Peyer's patch (tissue), 4 donors: ENCODE results near the gene IRS1. TPM values are rescaled to one million over a fixed set of nuclear protein-coding genes. Genes with fewer than 3 reads are reported as not detected.
A peak's percentile ranks its signal among the peaks of the same experiment; 100 is the strongest.

Experiments used
- DNase-seq, 3 donors: peaks; one replicate each; pipeline ENCODE4 v3.0.0-alpha.2; 2017 to 2019
- H3K27ac ChIP-seq, 4 donors: fragments of 200-600 bp; sonication (generic); one replicate each; pipeline ENCODE4 v1.5.1; 2016 to 2019
- H3K27me3 ChIP-seq, 2 donors: fragments of 200-600 bp; sonication (generic); one replicate each; pipeline ENCODE4 v1.5.1; 2019
- H3K36me3 ChIP-seq, 3 donors: fragments of 200-600 bp; sonication (generic); one replicate each; pipeline ENCODE4 v1.5.1; 2016 to 2019
- H3K4me1 ChIP-seq, 4 donors: fragments of 200-600 bp; sonication (generic); one replicate each; pipeline ENCODE4 v1.5.1; 2016 to 2019
- H3K4me3 ChIP-seq, 4 donors: fragments of 200-600 bp; sonication (generic); 1 replicate in 3 of 4; 2 replicates in 1 of 4; pipeline ENCODE4 v1.5.1; 2016 to 2019; ENCODE audit warnings: mild to moderate bottlenecking in 1 of 4
- H3K9me3 ChIP-seq, 4 donors: fragments of 200-600 bp; sonication (generic); one replicate each; pipeline ENCODE4 v1.5.1; 2016 to 2019; ENCODE audit warnings: mild to moderate bottlenecking in 1 of 4
- CTCF ChIP-seq, 6 experiments: fragments of 450-650 bp in 4 of 6; fragments of 200-600 bp in 2 of 6; sonication (generic) in 1 of 6; IDR thresholded peaks; one replicate each; pipeline ENCODE4 v1.5.1; 2017 to 2019; ENCODE audit warnings: antibody characterized with exemption in 6 of 6, mild to moderate bottlenecking in 3 of 6, moderate library complexity in 1 of 6
- POLR2A ChIP-seq, 2 donors: fragments of 450-650 bp; IDR thresholded peaks; one replicate each; pipeline ENCODE4 v1.5.1; 2017; ENCODE audit warnings: antibody characterized with exemption in 2 of 2, mild to moderate bottlenecking in 2 of 2, moderate library complexity in 2 of 2
- total RNA-seq, 4 donors: library from RNA; depleted of rRNA; stranded (reverse); fragments of >200 nt; gene quantifications; one replicate each; pipeline ENCODE4 v1.1.0, GENCODE V29; 2016

IRS1 gene
- total RNA-seq, 4 donors from 2014 or later = 8.3 to 67.7 (median 22.5) TPM

- no peak for DNase-seq
- no peaks in the 10 kb centered on the region for H3K36me3 ChIP-seq
- peak overlapping the region in 3 of 4 donors; percentile 16 to 85 (median 83) for H3K27ac ChIP-seq
- H3K27me3 ChIP-seq = no peaks in the 10 kb centered on the region
- TF ChIP-seq CTCF (IDR thresholded peaks at IDR 0.05) = no peak
- no peak for TF ChIP-seq POLR2A (IDR thresholded peaks at IDR 0.05)
- H3K9me3 ChIP-seq = no peaks in the 10 kb centered on the region
- peaks cover 0 to 33% (median 0%) of the 10 kb centered on the region in 4 donors for H3K4me1 ChIP-seq
- no peak overlapping the region for H3K4me3 ChIP-seq
Observed at GRCh38 chr2:226739545-226740030, 60.0 kb downstream of the IRS1 start.

- H3K27me3 ChIP-seq = no peaks in the 10 kb centered on the region
- H3K27ac ChIP-seq = peak overlapping the region in 3 of 4 donors; percentile 19 to 85 (median 83)
- H3K4me3 ChIP-seq = no peak overlapping the region
- no peaks in the 10 kb centered on the region for H3K9me3 ChIP-seq
- TF ChIP-seq CTCF (IDR thresholded peaks at IDR 0.05) (peak in 1 of 6 experiments; percentile 10), POLR2A (IDR thresholded peaks at IDR 0.05) (no peak)
- H3K4me1 ChIP-seq = peaks cover 0 to 33% (median 0%) of the 10 kb centered on the region in 4 donors
- DNase-seq = peak in 1 of 3 donors; percentile 52
- H3K36me3 ChIP-seq = no peaks in the 10 kb centered on the region
Observed at GRCh38 chr2:226738821-226739544, 60.6 kb downstream of the IRS1 start.

GRCh38 chr2:226738191-226738820 lies 61.3 kb downstream of the IRS1 start:
- Histone ChIP-seq H3K27ac (peak overlapping the region in 3 of 4 donors; percentile 19 to 85 (median 83)), H3K36me3 (no peaks in the 10 kb centered on the region), H3K27me3 (no peaks in the 10 kb centered on the region), H3K9me3 (no peaks in the 10 kb centered on the region), H3K4me3 (no peak overlapping the region), H3K4me1 (peaks cover 0 to 33% (median 0%) of the 10 kb centered on the region in 4 donors)
- TF ChIP-seq POLR2A (IDR thresholded peaks at IDR 0.05) (no peak), CTCF (IDR thresholded peaks at IDR 0.05) (no peak)
- no peak for DNase-seq

GRCh38 chr2:226736382-226736781 lies 63.2 kb downstream of the IRS1 start:
- Histone ChIP-seq H3K9me3 (no peaks in the 10 kb centered on the region), H3K4me1 (peaks cover 0 to 33% (median 0%) of the 10 kb centered on the region in 4 donors), H3K36me3 (no peaks in the 10 kb centered on the region), H3K27ac (no peak overlapping the region), H3K4me3 (no peak overlapping the region), H3K27me3 (no peaks in the 10 kb centered on the region)
- DNase-seq = no peak
- TF ChIP-seq POLR2A (IDR thresholded peaks at IDR 0.05) = no peak
- TF ChIP-seq CTCF (IDR thresholded peaks at IDR 0.05) = no peak

- TF ChIP-seq POLR2A (IDR thresholded peaks at IDR 0.05) = no peak
- no peak for TF ChIP-seq CTCF (IDR thresholded peaks at IDR 0.05)
- H3K4me1 ChIP-seq = peaks cover 0 to 16% (median 0%) of the 10 kb centered on the region in 4 donors
- peak overlapping the region in 1 of 4 donors; percentile 36 for H3K27ac ChIP-seq
- no peaks in the 10 kb centered on the region for H3K27me3 ChIP-seq
- H3K36me3 ChIP-seq = no peaks in the 10 kb centered on the region
- H3K4me3 ChIP-seq = no peak overlapping the region
- no peak for DNase-seq
- no peaks in the 10 kb centered on the region for H3K9me3 ChIP-seq
Observed at GRCh38 chr2:226733927-226734564, 65.6 kb downstream of the IRS1 start.
